LNCAP (cell line): Measurements from ENCODE around the gene PMVK.

ENCODE experiments used
- CTCF ChIP-seq: fragments of 450-650 bp; IDR thresholded peaks from 2 replicates; pipeline ENCODE4 v1.5.1; 2017; ENCODE audit warnings: mild to moderate bottlenecking

Gene PMVK

GRCh38 chr1:154969860-154970452, 33.4 kb upstream of the PMVK start:
- no peak for TF ChIP-seq CTCF

GRCh38 chr1:154969246-154969645, 32.7 kb upstream of the PMVK start:
- TF ChIP-seq CTCF: no peak

- no peak for TF ChIP-seq CTCF
Observed at GRCh38 chr1:154968731-154969130, 32.2 kb upstream of the PMVK start.

- TF ChIP-seq CTCF: no peak
Observed at GRCh38 chr1:154967331-154967950, 30.9 kb upstream of the PMVK start.

- no peak for TF ChIP-seq CTCF
Observed at GRCh38 chr1:154966111-154966510, 29.6 kb upstream of the PMVK start.

GRCh38 chr1:154964359-154964758, 27.8 kb upstream of the PMVK start:
- no peak for TF ChIP-seq CTCF

GRCh38 chr1:154963643-154964042, 27.1 kb upstream of the PMVK start:
- TF ChIP-seq CTCF: no peak

GRCh38 chr1:154962795-154963330, 26.3 kb upstream of the PMVK start:
- TF ChIP-seq CTCF: no peak
